G401.6 (cell line): ENCODE results near the gene CDC34.
"Not testable (repeated sequence)": the region's sequence is repeated elsewhere in the genome, so short reads cannot be mapped to it uniquely, and the experiment has no call there.

Experiments
- FAIRE-seq: peaks from 2 replicates; lab custom pipeline; 2012; peaks lifted over from hg19 to GRCh38; lab: Jason Lieb, UNC

Gene CDC34

DNA sequence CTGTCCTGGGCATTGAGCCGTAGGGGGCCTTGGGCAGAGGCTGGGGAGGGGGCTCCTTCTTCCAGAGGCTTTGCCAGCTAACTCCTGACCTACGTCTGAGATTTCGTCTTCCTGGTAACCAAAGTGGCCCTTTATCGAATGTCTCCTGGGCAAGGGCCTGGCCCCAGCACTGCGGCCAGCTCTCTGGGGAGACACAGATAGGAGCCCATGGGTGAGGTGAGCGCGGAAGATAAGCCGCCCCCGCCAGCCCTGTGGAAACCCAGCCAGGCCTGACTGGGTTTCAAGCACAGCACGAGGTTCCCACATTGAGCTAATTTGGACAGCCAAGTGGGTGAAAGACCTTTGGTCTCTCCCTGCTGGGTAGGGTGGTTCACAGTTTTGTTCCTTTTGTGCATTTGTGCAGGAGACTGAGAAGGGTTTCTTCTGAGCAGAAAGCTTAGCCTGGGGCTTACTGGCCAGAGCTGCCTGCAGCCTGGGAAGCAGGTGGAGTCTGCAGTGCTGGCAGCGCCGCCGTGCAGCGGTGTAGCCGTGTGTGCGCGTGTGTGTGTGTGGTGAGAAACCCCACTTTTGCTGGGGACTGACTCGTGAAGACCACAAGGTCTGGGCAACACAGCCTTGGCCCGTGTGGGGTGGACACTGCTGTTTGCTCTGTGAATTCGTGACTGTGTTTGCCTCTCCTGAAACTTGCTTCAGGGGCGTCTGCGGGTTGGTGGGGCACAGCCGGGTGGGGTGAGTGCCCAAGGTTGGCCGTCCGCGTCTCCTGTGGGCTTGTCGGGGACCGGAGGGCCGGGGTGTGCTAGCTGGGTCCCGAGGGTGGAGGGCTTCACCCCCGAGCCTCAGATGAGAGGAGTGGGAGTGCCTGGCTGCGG is 43.3 kb downstream of the CDC34 start:
- FAIRE-seq, result no peak

GRCh38 chr19:575527-576506 is 44.3 kb downstream of the CDC34 start:
- FAIRE-seq, result no peak

- no peak for FAIRE-seq
Observed at GRCh38 chr19:576768-577438, 45.3 kb downstream of the CDC34 start.

GRCh38 chr19:577439-578392 is 46.2 kb downstream of the CDC34 start:
- no peak for FAIRE-seq

GRCh38 chr19:579111-579841 is 47.7 kb downstream of the CDC34 start:
- FAIRE-seq, result no peak

- no peak for FAIRE-seq
Observed at GRCh38 chr19:579842-580155, 48.2 kb downstream of the CDC34 start.

DNA sequence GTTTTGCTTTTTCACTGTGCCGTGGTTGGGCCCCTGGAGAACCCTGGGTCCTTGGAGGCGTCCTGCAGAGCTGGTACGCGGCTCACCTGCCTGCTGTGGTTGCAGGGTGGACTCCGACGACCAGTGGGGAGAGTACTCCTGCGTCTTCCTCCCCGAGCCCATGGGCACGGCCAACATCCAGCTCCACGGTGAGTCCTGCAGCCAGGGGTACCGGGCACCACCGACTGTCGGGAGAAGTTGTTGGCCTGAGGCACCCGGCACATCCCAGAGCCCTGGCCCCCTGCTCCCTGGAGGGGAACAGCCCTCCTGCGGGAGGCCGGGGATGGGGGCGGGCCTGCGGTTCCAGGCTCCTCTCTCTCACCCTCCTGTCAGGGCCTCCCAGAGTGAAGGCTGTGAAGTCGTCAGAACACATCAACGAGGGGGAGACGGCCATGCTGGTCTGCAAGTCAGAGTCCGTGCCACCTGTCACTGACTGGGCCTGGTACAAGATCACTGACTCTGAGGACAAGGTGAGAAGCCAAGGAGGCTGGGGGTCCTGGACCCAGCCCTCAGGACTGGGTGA is 48.8 kb downstream of the CDC34 start:
- no peak for FAIRE-seq

GRCh38 chr19:581399-582111 is 50.0 kb downstream of the CDC34 start:
- FAIRE-seq, result no peak

GRCh38 chr19:582497-583197 is 51.1 kb downstream of the CDC34 start:
- no peak for FAIRE-seq

- no peak for FAIRE-seq
Observed at GRCh38 chr19:583198-583967, 51.8 kb downstream of the CDC34 start.

- FAIRE-seq, result no peak
Observed at GRCh38 chr19:583968-584239, 52.3 kb downstream of the CDC34 start.

- FAIRE-seq, result no peak
Observed at GRCh38 chr19:584240-585001, 52.9 kb downstream of the CDC34 start.

DNA sequence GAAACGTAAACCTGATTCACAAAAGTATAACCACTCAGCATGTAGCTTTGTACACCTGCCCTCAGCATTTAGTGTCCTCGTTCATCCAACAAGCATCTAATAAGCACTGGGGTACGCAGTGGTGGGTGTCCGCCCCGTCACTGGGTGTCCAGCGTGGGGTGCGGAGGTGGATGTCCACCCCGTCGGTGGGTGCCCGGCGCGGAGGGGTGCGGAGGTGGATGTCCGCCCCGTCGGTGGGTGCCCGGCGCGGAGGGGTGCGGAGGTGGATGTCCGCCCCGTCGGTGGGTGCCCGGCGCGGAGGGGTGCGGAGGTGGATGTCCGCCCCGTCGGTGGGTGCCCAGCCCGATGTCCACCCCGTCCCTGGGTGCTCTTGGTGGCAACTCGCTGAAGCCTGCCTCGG is 53.6 kb downstream of the CDC34 start:
- FAIRE-seq, result not testable (repeated sequence)

- FAIRE-seq, result no peak
Observed at GRCh38 chr19:585551-586110, 54.1 kb downstream of the CDC34 start.

- FAIRE-seq, result no peak
Observed at GRCh38 chr19:588093-588740, 56.7 kb downstream of the CDC34 start.

DNA sequence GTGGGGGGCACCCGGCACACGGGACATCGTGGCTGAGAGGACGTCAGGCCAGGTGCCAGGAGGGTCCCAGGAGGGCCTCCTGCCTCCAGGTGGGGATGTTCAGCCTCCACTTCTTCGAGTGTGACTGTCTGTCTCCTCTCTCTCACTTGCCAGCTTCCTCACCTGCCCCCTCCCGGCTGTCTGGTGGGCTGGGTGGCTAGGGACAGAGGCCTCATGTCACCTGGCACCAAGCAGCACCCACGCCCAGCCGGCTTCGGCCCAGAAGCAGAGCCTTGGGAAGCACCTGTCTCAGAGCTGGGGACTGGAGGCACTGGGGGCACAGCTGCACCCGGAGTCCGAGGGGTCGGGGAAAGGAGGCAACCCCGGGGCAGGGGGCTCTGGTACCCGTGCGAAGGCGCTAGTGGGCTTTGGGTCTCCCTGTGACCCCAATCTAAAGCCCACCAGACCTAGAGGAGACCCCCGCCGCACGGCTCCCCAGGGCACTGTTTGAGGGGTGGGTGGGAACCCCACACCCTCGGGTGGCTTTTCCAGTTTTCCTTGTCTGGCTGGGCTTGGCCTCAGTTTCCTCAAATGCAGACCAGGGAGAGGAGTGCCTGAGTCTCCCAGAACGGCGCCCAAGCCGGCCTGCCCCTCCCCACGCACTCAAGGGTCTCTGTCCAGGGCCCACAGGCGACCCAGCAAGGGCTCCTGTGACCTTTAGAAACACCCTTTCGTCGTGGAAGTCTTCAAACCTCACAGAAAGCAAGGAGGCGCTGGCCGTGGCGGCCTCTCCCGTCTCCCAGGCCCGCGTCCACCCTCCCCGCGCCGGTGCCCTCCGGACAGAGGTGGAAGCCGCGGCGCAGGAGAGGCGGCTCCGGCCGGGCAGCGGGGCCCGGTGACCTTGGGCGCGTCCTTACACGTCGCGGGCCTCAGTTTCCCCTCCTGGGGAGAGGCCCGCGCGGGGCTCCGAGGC is 57.5 kb downstream of the CDC34 start:
- no peak for FAIRE-seq
